GM19452 (cell line): Measurements from ENCODE around the gene KRTAP10-4.

ENCODE experiments used
- ATAC-seq: cut with Tn5 transposase; IDR thresholded peaks from one replicate; pipeline ENCODE4 v1.9.1; 2021; ENCODE audit not compliant: unreplicated experiment

The KRTAP10-4 gene

GRCh38 chr21:44615911-44616590, 42.5 kb downstream of the KRTAP10-4 start:
- no peak for ATAC-seq

GRCh38 chr21:44616591-44616926, 43.0 kb downstream of the KRTAP10-4 start:
- no peak for ATAC-seq

- ATAC-seq: no peak
These were observed 43.6 kb downstream of the KRTAP10-4 start for GRCh38 chr21:44617071-44617501.

DNA sequence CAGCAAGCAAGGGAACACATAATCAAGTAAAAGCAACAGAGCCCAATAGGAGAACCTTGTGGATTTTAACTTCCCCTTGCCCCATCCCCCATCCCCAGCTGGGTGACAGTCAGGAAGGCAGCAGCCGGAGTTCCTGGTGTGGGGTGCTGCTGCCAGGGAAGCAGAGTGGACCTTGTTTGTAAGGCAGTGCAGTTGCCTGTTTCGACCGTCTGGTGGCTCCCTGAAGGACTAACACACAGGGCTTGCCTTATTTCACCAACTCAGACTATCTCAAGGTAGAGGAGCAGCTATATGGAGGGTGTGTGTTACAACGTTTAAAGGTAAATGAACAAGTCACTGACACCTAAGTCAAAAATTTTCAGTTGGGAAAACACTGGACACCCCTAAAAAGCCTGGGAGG, 45.0 kb downstream of the KRTAP10-4 start:
- no peak for ATAC-seq

GRCh38 chr21:44618909-44619308, 45.4 kb downstream of the KRTAP10-4 start:
- ATAC-seq: no peak

DNA sequence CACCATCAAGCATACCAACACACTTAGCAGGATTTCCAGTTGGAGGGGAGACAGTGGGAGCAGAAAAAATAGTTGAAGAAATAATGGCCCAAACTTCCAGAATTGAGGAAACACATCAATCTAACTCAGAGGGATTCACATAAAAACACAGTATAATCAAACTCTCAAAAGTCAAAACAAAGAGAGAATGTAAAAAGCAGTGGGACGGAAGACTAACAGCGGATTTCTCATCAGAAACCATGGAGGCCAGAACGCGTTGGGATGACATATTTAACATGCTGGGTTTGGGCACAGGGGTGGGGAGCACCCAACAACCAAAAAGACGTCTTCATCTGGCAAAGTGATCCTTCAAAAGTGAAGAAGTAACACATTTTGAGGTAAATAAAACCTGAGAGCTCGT, 46.4 kb downstream of the KRTAP10-4 start:
- no peak for ATAC-seq

DNA sequence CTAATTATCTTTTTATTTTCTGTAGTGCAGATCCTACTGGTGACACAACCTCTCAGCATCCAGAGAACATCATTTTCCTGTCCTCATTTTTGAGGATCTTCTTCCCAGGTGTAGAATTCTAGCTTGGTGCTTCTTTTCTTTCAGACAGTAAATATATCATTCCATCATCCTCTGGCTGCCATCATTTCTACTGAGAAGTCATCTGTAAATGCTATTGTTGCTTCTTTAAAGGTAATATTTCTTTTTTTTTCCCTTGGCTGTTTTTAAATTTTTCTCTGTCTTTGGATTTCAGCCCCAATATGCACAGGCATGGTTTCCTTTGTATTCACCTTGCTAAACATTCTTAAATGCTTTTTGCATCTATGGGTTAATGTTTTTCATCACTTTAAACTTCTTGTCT, 50.0 kb downstream of the KRTAP10-4 start:
- no peak for ATAC-seq
